ENCODE data around the gene AGXT. TPM values are rescaled to one million over a fixed set of nuclear protein-coding genes. Genes with fewer than 3 reads are reported as not detected.

Gene AGXT
- total RNA-seq, 1 experiment from 2014 or later = 0.36 TPM

- H3K27ac ChIP-seq (ENCODE audit: low read length) = no peak overlapping the region
- no peaks in the 10 kb centered on the region for H3K36me3 ChIP-seq (ENCODE audit: control insufficient read depth, insufficient read depth, low read length)
- in situ Hi-C loops (cut with HindIII; ENCODE audit: low pct_unique_long_range_greater_than_20kb, low sequenced_read_pairs) = no loop called here
- intact Hi-C loops (cut with micrococcal nuclease; ENCODE audit: unreplicated experiment) = no loop called here
- DNase-seq (ENCODE audit: low read depth, low spot score) = no peak
- H3K4me3 ChIP-seq (ENCODE audit: low read depth in 2 of 2, low read length in 2 of 2) = no peak overlapping the region
- TF ChIP-seq SIN3A (IDR thresholded peaks at IDR 0.05; ENCODE audit: borderline replicate concordance, insufficient read depth, low read depth, low read length) = no peak
- TF ChIP-seq TCF7L2 (IDR thresholded peaks at IDR 0.05; ENCODE audit: low read depth, low read length) = no peak
- TF ChIP-seq CTCF (IDR thresholded peaks at IDR 0.05) = no peak
- TF ChIP-seq POLR2AphosphoS5 (IDR thresholded peaks at IDR 0.05; ENCODE audit: low read depth, low read length) = no peak
- no peak for TF ChIP-seq REST (IDR thresholded peaks at IDR 0.05; ENCODE audit: insufficient read depth in 1 of 2, low read depth in 2 of 2, low read length in 1 of 2)
- ChIA-PET POLR2A (no interaction called here), CTCF (interaction anchor here (0.5 to 0.6 kb wide), 3 partner anchors 23 to 251 kb away, joined by 3 to 8 read pairs (median 6); no protein-coding TSS in a partner anchor)
- peaks cover 6% of the 10 kb centered on the region for H3K4me1 ChIP-seq (ENCODE audit: control insufficient read depth, insufficient read depth, low read length)
- H3K9me3 ChIP-seq (ENCODE audit: control insufficient read depth, insufficient read depth, low read depth, low read length) = no peaks in the 10 kb centered on the region
- no TSS peak for BruUV-seq (replicated peaks)
- H3K27me3 ChIP-seq (ENCODE audit: control insufficient read depth, insufficient read depth, low read length) = no peaks in the 10 kb centered on the region
- ATAC-seq = no peak
Measured at GRCh38 chr2:240891492-240892340, 23.1 kb downstream of the AGXT start.

- H3K9me3 ChIP-seq (ENCODE audit: control insufficient read depth, insufficient read depth, low read depth, low read length) = no peaks in the 10 kb centered on the region
- ATAC-seq = no peak
- no peaks in the 10 kb centered on the region for H3K36me3 ChIP-seq (ENCODE audit: control insufficient read depth, insufficient read depth, low read length)
- no peak for TF ChIP-seq REST (IDR thresholded peaks at IDR 0.05; ENCODE audit: insufficient read depth in 1 of 2, low read depth in 2 of 2, low read length in 1 of 2)
- TF ChIP-seq TCF7L2 (IDR thresholded peaks at IDR 0.05; ENCODE audit: low read depth, low read length) = no peak
- no peak for TF ChIP-seq POLR2AphosphoS5 (IDR thresholded peaks at IDR 0.05; ENCODE audit: low read depth, low read length)
- TF ChIP-seq CTCF (IDR thresholded peaks at IDR 0.05) = no peak
- TF ChIP-seq SIN3A (IDR thresholded peaks at IDR 0.05; ENCODE audit: borderline replicate concordance, insufficient read depth, low read depth, low read length) = no peak
- H3K4me1 ChIP-seq (ENCODE audit: control insufficient read depth, insufficient read depth, low read length) = peaks cover 6% of the 10 kb centered on the region
- ChIA-PET CTCF (interaction anchor here (0.5 to 0.6 kb wide), 3 partner anchors 22 to 251 kb away, joined by 3 to 8 read pairs (median 6); no protein-coding TSS in a partner anchor), POLR2A (no interaction called here)
- in situ Hi-C loops (cut with HindIII; ENCODE audit: low pct_unique_long_range_greater_than_20kb, low sequenced_read_pairs) = no loop called here
- no peak overlapping the region for H3K4me3 ChIP-seq (ENCODE audit: low read depth in 2 of 2, low read length in 2 of 2)
- H3K27me3 ChIP-seq (ENCODE audit: control insufficient read depth, insufficient read depth, low read length) = no peaks in the 10 kb centered on the region
- BruUV-seq (replicated peaks) = no TSS peak
- intact Hi-C loops (cut with micrococcal nuclease; ENCODE audit: unreplicated experiment) = no loop called here
- no peak for DNase-seq (ENCODE audit: low read depth, low spot score)
- no peak overlapping the region for H3K27ac ChIP-seq (ENCODE audit: low read length)
Measured at GRCh38 chr2:240892356-240892755, 23.7 kb downstream of the AGXT start.
